Nephron (organoid): ENCODE results near the gene MPC2.

Experiments used
- H3K27ac Mint-ChIP-seq, 3 experiments: 2 replicates each; pipeline ENCODE4 v1.8.0; 2020; ENCODE audit warnings: mixed read lengths in 3 of 3, mild to moderate bottlenecking in 2 of 3, moderate library complexity in 1 of 3
- H3K27me3 Mint-ChIP-seq: 2 replicates; pipeline ENCODE4 v1.8.0; 2021; ENCODE audit warnings: low read depth, mild to moderate bottlenecking, moderate library complexity, mixed read lengths
- H3K36me3 Mint-ChIP-seq: 2 replicates; pipeline ENCODE4 v1.8.0; 2020; ENCODE audit warnings: low read depth, mixed read lengths
- H3K4me1 Mint-ChIP-seq: 2 replicates; pipeline ENCODE4 v1.8.0; 2020; ENCODE audit warnings: mixed read lengths
- H3K4me3 Mint-ChIP-seq, 3 experiments: 2 replicates each; pipeline ENCODE4 v1.8.0; 2020; ENCODE audit warnings: mild to moderate bottlenecking in 3 of 3, mixed read lengths in 3 of 3, moderate library complexity in 2 of 3
- H3K9me3 Mint-ChIP-seq: 2 replicates; pipeline ENCODE4 v1.8.0; 2020; ENCODE audit warnings: mixed read lengths
- TF ChIP-seq, protein P1 (sequence below), 3 experiments: fragments of 200-600 bp; sonication (generic); IDR thresholded peaks; one replicate each; pipeline ENCODE4 v1.5.0; 2021; ENCODE audit warnings: antibody characterized with exemption in 3 of 3; ENCODE audit not compliant: unreplicated experiment in 3 of 3

Gene MPC2

DNA sequence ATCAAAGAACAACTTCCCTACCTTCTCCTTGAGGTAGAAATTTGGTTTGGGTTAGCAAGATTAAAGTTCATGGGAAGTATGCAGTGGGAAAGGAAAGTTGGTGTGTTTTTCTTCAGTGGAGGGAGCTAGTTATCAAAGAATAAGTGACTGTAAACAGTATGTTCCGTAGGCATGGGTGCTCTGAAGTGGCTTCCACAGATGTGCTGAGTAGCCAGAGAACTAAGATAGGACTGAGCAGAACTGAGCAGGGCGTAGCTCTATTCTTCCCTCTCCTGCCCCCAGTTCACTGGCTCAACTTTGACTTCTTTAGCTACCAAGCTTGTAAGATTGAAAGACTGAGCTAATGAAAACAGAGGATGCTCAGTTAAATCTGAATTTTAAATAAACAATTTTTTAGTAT lies 26.3 kb downstream of the MPC2 start:
- peak overlapping the region in 1 of 3 experiments; percentile 12 for H3K27ac Mint-ChIP-seq

DNA sequence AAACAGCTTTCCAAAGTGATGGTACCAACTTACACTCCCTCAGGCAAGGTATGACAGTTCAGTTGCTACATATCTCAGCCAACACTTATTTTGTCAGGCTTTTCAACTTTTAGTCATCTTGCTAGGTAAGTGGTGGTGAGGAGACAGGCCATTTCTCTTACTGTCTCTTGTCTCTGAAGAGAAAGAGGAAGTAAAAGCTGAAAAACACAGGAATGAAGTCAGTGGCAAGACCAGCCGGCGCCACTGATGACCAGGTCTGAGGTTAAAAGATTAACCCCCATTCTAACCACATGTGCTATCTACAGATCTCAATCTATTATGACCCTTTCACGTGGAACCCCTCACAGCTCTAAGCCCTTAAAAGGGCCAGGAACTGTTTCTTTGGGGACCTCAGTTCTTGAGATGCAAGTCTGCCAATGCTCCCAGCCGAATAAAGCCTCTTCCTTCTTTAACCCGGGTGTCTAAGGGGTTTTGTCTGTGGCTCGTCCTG lies 27.1 kb downstream of the MPC2 start:
- TF ChIP-seq, protein P1, sequence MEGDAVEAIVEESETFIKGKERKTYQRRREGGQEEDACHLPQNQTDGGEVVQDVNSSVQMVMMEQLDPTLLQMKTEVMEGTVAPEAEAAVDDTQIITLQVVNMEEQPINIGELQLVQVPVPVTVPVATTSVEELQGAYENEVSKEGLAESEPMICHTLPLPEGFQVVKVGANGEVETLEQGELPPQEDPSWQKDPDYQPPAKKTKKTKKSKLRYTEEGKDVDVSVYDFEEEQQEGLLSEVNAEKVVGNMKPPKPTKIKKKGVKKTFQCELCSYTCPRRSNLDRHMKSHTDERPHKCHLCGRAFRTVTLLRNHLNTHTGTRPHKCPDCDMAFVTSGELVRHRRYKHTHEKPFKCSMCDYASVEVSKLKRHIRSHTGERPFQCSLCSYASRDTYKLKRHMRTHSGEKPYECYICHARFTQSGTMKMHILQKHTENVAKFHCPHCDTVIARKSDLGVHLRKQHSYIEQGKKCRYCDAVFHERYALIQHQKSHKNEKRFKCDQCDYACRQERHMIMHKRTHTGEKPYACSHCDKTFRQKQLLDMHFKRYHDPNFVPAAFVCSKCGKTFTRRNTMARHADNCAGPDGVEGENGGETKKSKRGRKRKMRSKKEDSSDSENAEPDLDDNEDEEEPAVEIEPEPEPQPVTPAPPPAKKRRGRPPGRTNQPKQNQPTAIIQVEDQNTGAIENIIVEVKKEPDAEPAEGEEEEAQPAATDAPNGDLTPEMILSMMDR (IDR thresholded peaks at IDR 0.05; ENCODE audit: unreplicated experiment in 3 of 3): no peak
- peaks cover 13% of the 10 kb centered on the region for H3K36me3 Mint-ChIP-seq
- no peaks in the 10 kb centered on the region for H3K27me3 Mint-ChIP-seq
- peaks cover 12% of the 10 kb centered on the region for H3K4me1 Mint-ChIP-seq
- H3K27ac Mint-ChIP-seq: no peak overlapping the region
- peaks cover 12% of the 10 kb centered on the region for H3K9me3 Mint-ChIP-seq
- H3K4me3 Mint-ChIP-seq: no peak overlapping the region

More for the DNA sequence above, 26.3 kb downstream of the MPC2 start:
- no peaks in the 10 kb centered on the region for H3K27me3 Mint-ChIP-seq
- TF ChIP-seq, protein P1 (IDR thresholded peaks at IDR 0.05; ENCODE audit: unreplicated experiment in 3 of 3): no peak
- H3K9me3 Mint-ChIP-seq: peaks cover 12% of the 10 kb centered on the region
- peaks cover 17% of the 10 kb centered on the region for H3K36me3 Mint-ChIP-seq
- H3K4me3 Mint-ChIP-seq: no peak overlapping the region
- peaks cover 5% of the 10 kb centered on the region for H3K4me1 Mint-ChIP-seq

DNA sequence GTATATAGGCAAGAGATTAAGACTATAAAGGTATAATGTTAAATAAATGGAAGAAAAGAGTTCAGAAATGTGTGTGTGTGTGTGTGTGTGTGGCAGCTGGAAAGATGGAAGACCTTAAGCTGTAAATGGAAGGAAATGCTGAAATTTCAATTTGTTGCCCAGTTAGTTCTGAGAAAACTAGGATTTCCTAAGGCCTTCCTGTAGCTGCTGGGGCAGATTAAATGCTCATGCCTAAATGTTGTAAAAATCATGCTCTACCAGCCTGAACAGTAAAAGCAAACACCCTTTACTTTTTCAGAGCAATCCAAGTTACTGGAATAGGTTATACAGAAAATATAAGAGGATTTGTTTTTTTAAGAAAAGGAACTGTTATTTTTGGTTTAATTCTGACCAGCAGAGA lies 31.2 kb downstream of the MPC2 start:
- H3K36me3 Mint-ChIP-seq: peaks cover 4% of the 10 kb centered on the region
- H3K27ac Mint-ChIP-seq: peak overlapping the region; percentile 43 to 79 (median 72)
- TF ChIP-seq, protein P1 (IDR thresholded peaks at IDR 0.05; ENCODE audit: unreplicated experiment in 3 of 3): no peak
- H3K4me3 Mint-ChIP-seq: no peak overlapping the region
- no peaks in the 10 kb centered on the region for H3K27me3 Mint-ChIP-seq
- H3K9me3 Mint-ChIP-seq: peaks cover 12% of the 10 kb centered on the region
- H3K4me1 Mint-ChIP-seq: peaks cover 22% of the 10 kb centered on the region

DNA sequence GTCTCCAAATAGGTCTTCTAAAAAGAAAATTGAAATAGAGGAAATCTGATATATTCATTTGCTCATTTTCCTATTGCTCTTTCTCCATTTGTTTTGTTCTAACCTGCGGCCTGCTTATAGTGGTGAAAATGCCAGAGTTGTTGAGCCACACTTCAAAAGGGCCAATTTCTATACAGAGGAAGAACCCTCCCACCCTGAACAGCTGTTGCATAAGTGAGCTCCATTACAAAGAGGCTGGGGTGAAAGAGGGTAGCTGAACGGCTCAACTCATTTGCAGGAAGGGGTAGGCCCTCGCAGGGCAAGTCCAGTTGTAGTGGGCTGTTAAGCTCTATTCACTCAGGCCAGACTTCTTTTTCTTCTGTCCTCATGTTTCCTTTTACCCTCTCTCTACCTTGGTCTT lies 31.7 kb downstream of the MPC2 start:
- Mint-ChIP-seq H3K4me3 (no peak overlapping the region), H3K27ac (peak overlapping the region; percentile 43 to 79 (median 72)), H3K9me3 (peaks cover 9% of the 10 kb centered on the region), H3K27me3 (no peaks in the 10 kb centered on the region), H3K4me1 (peaks cover 22% of the 10 kb centered on the region), H3K36me3 (peaks cover 3% of the 10 kb centered on the region)
- TF ChIP-seq, protein P1 (IDR thresholded peaks at IDR 0.05; ENCODE audit: unreplicated experiment in 3 of 3): no peak

- Mint-ChIP-seq H3K36me3 (no peaks in the 10 kb centered on the region), H3K4me1 (peaks cover 22% of the 10 kb centered on the region), H3K4me3 (peak overlapping the region in 1 of 3 experiments; percentile 3), H3K9me3 (peaks cover 6% of the 10 kb centered on the region), H3K27me3 (no peaks in the 10 kb centered on the region), H3K27ac (peak overlapping the region; percentile 43 to 79 (median 72))
- TF ChIP-seq, protein P1 (IDR thresholded peaks at IDR 0.05; ENCODE audit: unreplicated experiment in 3 of 3): no peak
These were observed 32.2 kb downstream of the MPC2 start for GRCh38 chr1:167904652-167905130.

- H3K36me3 Mint-ChIP-seq: no peaks in the 10 kb centered on the region
- H3K27ac Mint-ChIP-seq: no peak overlapping the region
- TF ChIP-seq, protein P1 (IDR thresholded peaks at IDR 0.05; ENCODE audit: unreplicated experiment in 3 of 3): no peak
- peaks cover 21% of the 10 kb centered on the region for H3K4me1 Mint-ChIP-seq
- no peak overlapping the region for H3K4me3 Mint-ChIP-seq
- H3K9me3 Mint-ChIP-seq: no peaks in the 10 kb centered on the region
- H3K27me3 Mint-ChIP-seq: no peaks in the 10 kb centered on the region
These were observed 36.0 kb downstream of the MPC2 start for GRCh38 chr1:167900907-167901306.
